Measurements from ENCODE around the gene SUN1.

The SUN1 gene

GRCh38 chr7:881441-882234 is 49.4 kb downstream of the SUN1 start:
- DNase-seq, result no peak
- H3K4me1 ChIP-seq, result no peaks in the 10 kb centered on the region
- no peak overlapping the region for H3K4me3 ChIP-seq (ENCODE audit: low read depth, low read length)
- H3K36me3 ChIP-seq, result peaks cover 28% of the 10 kb centered on the region
- H3K9me3 ChIP-seq, result no peaks in the 10 kb centered on the region
- TF ChIP-seq CTCF (IDR thresholded peaks at IDR 0.05; ENCODE audit: low read depth, low read length), result no peak
- H3K27me3 ChIP-seq, result no peaks in the 10 kb centered on the region

GRCh38 chr7:882336-883035 is 50.2 kb downstream of the SUN1 start:
- no peaks in the 10 kb centered on the region for H3K4me1 ChIP-seq
- H3K4me3 ChIP-seq (ENCODE audit: low read depth, low read length), result no peak overlapping the region
- no peak for DNase-seq
- H3K27me3 ChIP-seq, result no peaks in the 10 kb centered on the region
- peaks cover 37% of the 10 kb centered on the region for H3K36me3 ChIP-seq
- H3K9me3 ChIP-seq, result no peaks in the 10 kb centered on the region
- TF ChIP-seq CTCF (IDR thresholded peaks at IDR 0.05; ENCODE audit: low read depth, low read length), result no peak

GRCh38 chr7:883055-884021 is 51.1 kb downstream of the SUN1 start:
- Histone ChIP-seq H3K4me3 (ENCODE audit: low read depth, low read length) (no peak overlapping the region), H3K36me3 (peaks cover 45% of the 10 kb centered on the region), H3K27me3 (no peaks in the 10 kb centered on the region), H3K4me1 (no peaks in the 10 kb centered on the region), H3K9me3 (no peaks in the 10 kb centered on the region)
- TF ChIP-seq CTCF (IDR thresholded peaks at IDR 0.05; ENCODE audit: low read depth, low read length), result peak; percentile 21; the same call in 1 of the 2 replicates
- no peak for DNase-seq

GRCh38 chr7:884191-885003 is 52.1 kb downstream of the SUN1 start:
- no peaks in the 10 kb centered on the region for H3K9me3 ChIP-seq
- H3K36me3 ChIP-seq, result peaks cover 48% of the 10 kb centered on the region
- H3K4me1 ChIP-seq, result no peaks in the 10 kb centered on the region
- H3K27me3 ChIP-seq, result no peaks in the 10 kb centered on the region
- TF ChIP-seq CTCF (IDR thresholded peaks at IDR 0.05; ENCODE audit: low read depth, low read length), result no peak
- DNase-seq, result no peak
- no peak overlapping the region for H3K4me3 ChIP-seq (ENCODE audit: low read depth, low read length)

- H3K9me3 ChIP-seq, result no peaks in the 10 kb centered on the region
- H3K36me3 ChIP-seq, result peaks cover 39% of the 10 kb centered on the region
- no peak overlapping the region for H3K4me3 ChIP-seq (ENCODE audit: low read depth, low read length)
- no peaks in the 10 kb centered on the region for H3K4me1 ChIP-seq
- no peak for TF ChIP-seq CTCF (IDR thresholded peaks at IDR 0.05; ENCODE audit: low read depth, low read length)
- DNase-seq, result no peak
- no peaks in the 10 kb centered on the region for H3K27me3 ChIP-seq
Measured at GRCh38 chr7:885261-885892, 53.1 kb downstream of the SUN1 start.
